CD4-positive, alpha-beta T cell treated with Interleukin-21 for 1 hour (primary cell): ENCODE measurements around the gene AKT3.
"Not testable (repeated sequence)": the region's sequence is repeated elsewhere in the genome, so short reads cannot be mapped to it uniquely, and the experiment has no call there.

Experiments used
- DNase-seq: peaks from one replicate; pipeline ENCODE4 v3.0.0-alpha.2; 2020

AKT3 gene

GRCh38 chr1:243595527-243596210 is 254.4 kb downstream of the AKT3 start:
- peak; percentile 15 for DNase-seq

GRCh38 chr1:243594455-243594854 is 255.6 kb downstream of the AKT3 start:
- DNase-seq, result no peak

GRCh38 chr1:243589286-243589685 is 260.8 kb downstream of the AKT3 start:
- DNase-seq, result not testable (repeated sequence)

GRCh38 chr1:243587823-243588560 is 262.1 kb downstream of the AKT3 start:
- DNase-seq, result no peak

- no peak for DNase-seq
These were observed 262.8 kb downstream of the AKT3 start for GRCh38 chr1:243587285-243587684.

GRCh38 chr1:243585982-243586381 is 264.1 kb downstream of the AKT3 start:
- no peak for DNase-seq

- DNase-seq, result no peak
These were observed 267.7 kb downstream of the AKT3 start for GRCh38 chr1:243582326-243582725.

GRCh38 chr1:243580984-243581383 is 269.1 kb downstream of the AKT3 start:
- DNase-seq, result no peak

- no peak for DNase-seq
These were observed 270.0 kb downstream of the AKT3 start for GRCh38 chr1:243580072-243580471.

- DNase-seq, result no peak
These were observed 275.0 kb downstream of the AKT3 start for GRCh38 chr1:243575070-243575469.

- DNase-seq, result no peak
These were observed 277.1 kb downstream of the AKT3 start for GRCh38 chr1:243572940-243573339.

GRCh38 chr1:243568793-243569192 is 281.2 kb downstream of the AKT3 start:
- DNase-seq, result no peak

GRCh38 chr1:243564814-243565213 is 285.2 kb downstream of the AKT3 start:
- no peak for DNase-seq

- no peak for DNase-seq
These were observed 286.3 kb downstream of the AKT3 start for GRCh38 chr1:243563732-243564131.

- no peak for DNase-seq
These were observed 287.6 kb downstream of the AKT3 start for GRCh38 chr1:243562473-243562872.

GRCh38 chr1:243561588-243562319 is 288.3 kb downstream of the AKT3 start:
- no peak for DNase-seq

- DNase-seq, result no peak
These were observed 290.4 kb downstream of the AKT3 start for GRCh38 chr1:243559575-243560162.

- DNase-seq, result no peak
These were observed 291.5 kb downstream of the AKT3 start for GRCh38 chr1:243558576-243558975.

- no peak for DNase-seq
These were observed 292.2 kb downstream of the AKT3 start for GRCh38 chr1:243557866-243558265.

GRCh38 chr1:243554686-243555085 is 295.4 kb downstream of the AKT3 start:
- DNase-seq, result no peak

GRCh38 chr1:243553090-243553489 is 297.0 kb downstream of the AKT3 start:
- DNase-seq, result no peak

GRCh38 chr1:243550276-243550675 is 299.8 kb downstream of the AKT3 start:
- DNase-seq, result no peak

- no peak for DNase-seq
These were observed 300.3 kb downstream of the AKT3 start for GRCh38 chr1:243549791-243550190.
